Spleen (tissue), 7 donors: ENCODE data around the gene C1QA.

Experiments
- CTCF ChIP-seq, 11 experiments: fragments of 200-600 bp in 7 of 11; fragments of 450-650 bp in 4 of 11; sonication (generic) in 4 of 11; IDR thresholded peaks in 8 of 11; conservative IDR thresholded peaks in 3 of 11; 1 replicate in 7 of 11; 2 replicates in 4 of 11; pipeline versions ENCODE4 v1.4.0 to v1.8.0; 2016 to 2021; ENCODE audit warnings: antibody characterized with exemption in 11 of 11, inconsistent platforms in 4 of 11, mild to moderate bottlenecking in 1 of 11
- POLR2AphosphoS5 ChIP-seq, 3 donors: sonication (generic); formaldehyde crosslinking; IDR thresholded peaks; one replicate each; pipeline ENCODE4 v1.5.1; 2017; ENCODE audit warnings: antibody characterized with exemption in 3 of 3
- donor health status: DM: no; HTN: no; CAD: no; lungs with moderate emphysema.
- donor health status: DM: no; HTN: no; CAD: no.
- donor health status: DM: no; HTN: no; CAD: no.

GRCh38 chr1:22646384-22646783 is 10.0 kb downstream of the C1QA start:
- TF ChIP-seq CTCF (IDR thresholded peaks at IDR 0.05 in 8 of 11, conservative IDR thresholded peaks at IDR 0.05 in 3 of 11) (no peak), POLR2AphosphoS5 (IDR thresholded peaks at IDR 0.05) (no peak)
